ENCODE data around the gene ARHGAP6. TPM values are rescaled to one million over a fixed set of nuclear protein-coding genes. Genes with fewer than 3 reads are reported as not detected.

The ARHGAP6 gene
- total and polyA plus RNA-seq, 8 donors, result 7.0 to 25.4 (median 20.5) TPM

DNA sequence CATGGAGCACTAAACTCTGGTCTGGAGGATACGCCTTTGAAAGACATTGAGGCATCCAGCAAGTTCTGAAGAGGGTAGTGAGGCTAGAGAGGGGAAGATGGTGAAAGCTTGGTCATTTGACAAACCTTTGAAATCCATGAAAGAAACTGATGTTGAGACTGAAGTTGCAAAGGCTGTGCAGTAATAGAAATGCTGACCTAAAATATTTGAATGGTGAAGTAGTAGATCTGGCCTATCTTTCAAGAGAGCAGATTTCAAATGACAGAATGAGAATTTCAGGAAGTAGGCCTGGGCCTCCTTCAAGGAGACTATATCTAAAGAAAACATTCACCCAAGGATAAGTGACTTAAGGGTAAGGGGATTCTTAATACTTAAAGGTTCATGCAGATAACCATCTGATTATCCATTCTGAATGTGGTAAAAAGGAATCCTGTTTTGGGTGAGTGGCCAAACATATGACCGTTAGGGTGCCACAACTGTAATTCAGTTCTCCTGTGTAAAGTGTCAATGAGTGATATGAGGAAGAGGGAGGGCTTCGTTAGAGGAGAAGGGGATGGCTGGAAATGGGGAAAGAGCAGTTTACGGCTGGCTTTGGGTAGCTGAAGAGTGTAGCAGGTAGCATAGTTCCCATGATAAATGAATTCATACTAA, 310.3 kb downstream of the ARHGAP6 start:
- TF ChIP-seq, protein P1, sequence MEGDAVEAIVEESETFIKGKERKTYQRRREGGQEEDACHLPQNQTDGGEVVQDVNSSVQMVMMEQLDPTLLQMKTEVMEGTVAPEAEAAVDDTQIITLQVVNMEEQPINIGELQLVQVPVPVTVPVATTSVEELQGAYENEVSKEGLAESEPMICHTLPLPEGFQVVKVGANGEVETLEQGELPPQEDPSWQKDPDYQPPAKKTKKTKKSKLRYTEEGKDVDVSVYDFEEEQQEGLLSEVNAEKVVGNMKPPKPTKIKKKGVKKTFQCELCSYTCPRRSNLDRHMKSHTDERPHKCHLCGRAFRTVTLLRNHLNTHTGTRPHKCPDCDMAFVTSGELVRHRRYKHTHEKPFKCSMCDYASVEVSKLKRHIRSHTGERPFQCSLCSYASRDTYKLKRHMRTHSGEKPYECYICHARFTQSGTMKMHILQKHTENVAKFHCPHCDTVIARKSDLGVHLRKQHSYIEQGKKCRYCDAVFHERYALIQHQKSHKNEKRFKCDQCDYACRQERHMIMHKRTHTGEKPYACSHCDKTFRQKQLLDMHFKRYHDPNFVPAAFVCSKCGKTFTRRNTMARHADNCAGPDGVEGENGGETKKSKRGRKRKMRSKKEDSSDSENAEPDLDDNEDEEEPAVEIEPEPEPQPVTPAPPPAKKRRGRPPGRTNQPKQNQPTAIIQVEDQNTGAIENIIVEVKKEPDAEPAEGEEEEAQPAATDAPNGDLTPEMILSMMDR (IDR thresholded peaks at IDR 0.05), result no peak
- Histone ChIP-seq H3K27me3 (no peaks in the 10 kb centered on the region), H3K4me3 (no peak overlapping the region), H3K27ac (no peak overlapping the region), H3K36me3 (no peaks in the 10 kb centered on the region), H3K9me3 (no peaks in the 10 kb centered on the region), H3K4me1 (no peaks in the 10 kb centered on the region)
- DNase-seq, result no peak
- ATAC-seq, result no peak
- intact Hi-C loops (cut with DNase I), result no loop called here

DNA sequence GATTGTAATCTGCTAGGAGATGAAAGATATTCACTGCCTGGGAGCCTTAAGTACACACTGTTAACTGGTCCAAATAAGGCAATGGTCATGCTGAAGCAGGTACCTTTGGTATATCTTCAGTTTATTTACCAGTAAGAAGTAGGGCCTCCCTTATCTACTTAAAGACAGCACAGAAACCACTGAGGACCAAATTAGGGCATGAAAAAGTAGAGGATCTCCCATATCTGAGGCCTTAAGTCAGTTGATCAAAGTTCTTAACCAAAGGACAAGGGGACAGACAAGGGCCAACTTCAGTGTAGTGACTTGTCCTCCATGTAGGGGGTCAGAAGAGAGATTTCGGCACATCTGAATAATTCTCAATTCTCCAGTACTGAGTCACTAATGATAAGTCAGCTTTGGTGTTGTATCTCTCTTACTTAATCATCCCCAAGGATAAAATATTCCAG, 313.4 kb downstream of the ARHGAP6 start:
- H3K4me1 ChIP-seq, result no peaks in the 10 kb centered on the region
- ATAC-seq, result no peak
- H3K36me3 ChIP-seq, result no peaks in the 10 kb centered on the region
- H3K4me3 ChIP-seq, result no peak overlapping the region
- no peaks in the 10 kb centered on the region for H3K9me3 ChIP-seq
- DNase-seq, result no peak
- TF ChIP-seq, protein P1 (IDR thresholded peaks at IDR 0.05), result no peak
- intact Hi-C loops (cut with DNase I), result no loop called here
- no peaks in the 10 kb centered on the region for H3K27me3 ChIP-seq
- peak overlapping the region in 1 of 2 donors; percentile 33 for H3K27ac ChIP-seq

DNA sequence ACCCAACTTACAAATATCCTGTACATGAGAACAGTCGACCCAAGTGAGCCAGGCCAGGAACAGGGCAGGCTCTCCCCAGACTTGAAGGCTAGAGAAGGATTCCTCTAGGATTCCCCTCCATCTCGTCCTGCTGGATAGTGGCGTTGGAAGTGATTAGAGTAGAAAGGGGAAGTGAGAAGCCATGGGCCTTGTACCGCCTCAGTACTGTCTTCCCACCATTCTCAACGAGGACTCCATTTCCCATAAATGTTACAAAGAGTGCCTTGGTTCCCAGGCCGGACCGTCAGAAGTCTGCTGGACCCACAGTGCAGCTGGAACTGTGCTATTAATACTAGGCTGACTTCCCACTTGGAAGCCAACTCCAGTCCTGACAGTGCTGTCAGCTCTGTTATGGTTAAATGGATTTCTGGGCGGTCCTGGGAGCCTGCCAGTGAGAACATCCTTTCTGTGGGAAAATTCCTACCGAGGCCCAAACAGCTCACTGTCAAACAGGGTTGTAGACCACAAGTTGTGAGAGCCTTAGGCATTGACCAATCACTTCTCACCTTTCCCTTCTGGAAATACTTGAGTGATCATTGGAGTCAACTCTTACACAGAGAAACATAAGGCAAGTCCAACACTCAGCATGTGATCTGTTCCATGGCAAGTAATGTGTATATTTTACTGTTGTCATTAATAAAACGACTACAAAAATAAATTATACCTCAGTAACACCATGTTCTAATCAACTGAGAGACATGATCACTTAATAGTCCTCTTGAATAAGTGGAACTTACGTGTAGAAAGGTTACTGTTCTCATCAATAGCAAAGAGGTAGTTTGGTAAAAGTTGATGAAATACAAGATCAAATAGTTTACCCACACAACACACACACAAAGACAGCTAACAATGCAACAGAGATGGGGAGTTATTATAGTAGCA, 314.1 kb downstream of the ARHGAP6 start:
- intact Hi-C loops (cut with DNase I), result no loop called here
- peak; percentile 58 for ATAC-seq
- DNase-seq, result peak in 3 of 4 donors; percentile 41 to 51 (median 42)
- TF ChIP-seq, protein P1 (IDR thresholded peaks at IDR 0.05), result no peak
- no peaks in the 10 kb centered on the region for H3K9me3 ChIP-seq
- H3K27me3 ChIP-seq, result no peaks in the 10 kb centered on the region
- no peak overlapping the region for H3K4me3 ChIP-seq
- H3K4me1 ChIP-seq, result no peaks in the 10 kb centered on the region
- no peaks in the 10 kb centered on the region for H3K36me3 ChIP-seq
- peak overlapping the region; percentile 55 to 71 for H3K27ac ChIP-seq

DNA sequence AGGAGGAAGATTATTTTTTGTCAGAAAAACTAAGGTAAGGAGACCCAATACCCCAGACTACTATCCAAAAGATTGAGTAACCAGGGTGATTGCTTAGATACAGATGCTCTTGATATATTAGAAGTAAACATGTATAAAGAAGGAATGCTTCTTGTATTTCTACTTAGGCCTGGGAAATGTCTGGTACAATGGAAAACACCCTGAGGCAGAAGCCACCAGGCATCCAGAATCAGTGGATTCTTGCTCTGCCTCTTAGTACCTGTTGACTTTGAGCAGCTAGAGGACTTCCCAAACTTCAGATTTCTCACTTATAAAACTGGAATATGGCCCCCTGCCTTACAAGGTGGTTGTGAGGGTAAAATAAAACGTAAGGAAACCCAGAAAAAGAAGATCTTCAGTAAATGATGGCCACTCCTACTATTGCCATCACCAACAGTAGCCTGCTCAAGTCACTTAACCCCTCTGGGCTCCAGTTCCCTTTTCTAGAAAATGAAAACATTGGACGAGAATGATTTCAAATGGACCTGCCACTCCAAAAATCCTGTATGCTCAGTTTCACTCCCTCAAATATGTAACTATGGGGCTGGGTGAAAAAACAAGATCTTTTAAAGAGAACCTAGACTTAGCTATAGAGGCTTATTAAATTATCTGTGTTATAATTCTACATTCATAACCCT, 315.9 kb downstream of the ARHGAP6 start:
- no peak for DNase-seq
- TF ChIP-seq, protein P1 (IDR thresholded peaks at IDR 0.05), result no peak
- no peaks in the 10 kb centered on the region for H3K36me3 ChIP-seq
- H3K4me1 ChIP-seq, result no peaks in the 10 kb centered on the region
- H3K27ac ChIP-seq, result peak overlapping the region; percentile 8 to 39
- no peak overlapping the region for H3K4me3 ChIP-seq
- H3K27me3 ChIP-seq, result no peaks in the 10 kb centered on the region
- intact Hi-C loops (cut with DNase I), result no loop called here
- H3K9me3 ChIP-seq, result no peaks in the 10 kb centered on the region
- ATAC-seq, result no peak

DNA sequence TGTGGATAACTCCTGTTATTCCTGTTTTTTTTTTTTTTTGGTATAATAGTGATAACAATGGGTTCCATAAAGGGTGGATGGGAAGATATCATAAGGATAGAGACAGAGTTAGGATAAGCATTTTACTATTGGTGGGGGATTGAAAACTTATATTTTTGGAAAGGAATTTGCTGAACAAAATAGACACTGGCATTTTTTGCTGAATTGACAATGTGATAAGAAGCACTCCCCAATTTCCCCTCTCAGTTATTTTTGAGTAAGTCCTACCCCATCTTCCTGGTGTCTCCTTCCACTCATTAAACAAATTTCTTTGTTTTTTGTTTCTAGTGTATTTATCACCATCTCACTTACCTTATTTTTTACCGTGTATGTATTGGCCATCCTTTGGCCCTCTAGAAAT, 316.7 kb downstream of the ARHGAP6 start:
- no peak for DNase-seq
- ATAC-seq, result no peak
- no peak overlapping the region for H3K4me3 ChIP-seq
- no peak overlapping the region for H3K27ac ChIP-seq
- intact Hi-C loops (cut with DNase I), result no loop called here
- no peaks in the 10 kb centered on the region for H3K36me3 ChIP-seq
- H3K9me3 ChIP-seq, result no peaks in the 10 kb centered on the region
- TF ChIP-seq, protein P1 (IDR thresholded peaks at IDR 0.05), result no peak
- no peaks in the 10 kb centered on the region for H3K27me3 ChIP-seq
- H3K4me1 ChIP-seq, result no peaks in the 10 kb centered on the region
